GM04504 (cell line): Measurements from ENCODE around the gene SRSF9.
"Not testable (repeated sequence)": the region's sequence is repeated elsewhere in the genome, so short reads cannot be mapped to it uniquely, and the experiment has no call there.

Experiments used
- DNase-seq: peaks from one replicate; pipeline ENCODE4 v3.0.0-alpha.2; 2012; ENCODE audit warnings: low read depth

SRSF9 gene

GRCh38 chr12:120447992-120448391 lies 21.6 kb downstream of the SRSF9 start:
- no peak for DNase-seq

GRCh38 chr12:120446844-120447178 lies 22.7 kb downstream of the SRSF9 start:
- not testable (repeated sequence) for DNase-seq

- DNase-seq: no peak
Measured at GRCh38 chr12:120445911-120446843, 23.4 kb downstream of the SRSF9 start, which contains the start of the genes GATC and TRIAP1. GATC (plus strand) TSS chr12:120446444; CDS start chr12:120446481, 37 bp downstream. TRIAP1 (minus strand) TSS chr12:120446384; CDS start chr12:120446372, 12 bp downstream.

- DNase-seq: no peak
Measured at GRCh38 chr12:120444676-120445075, 24.9 kb downstream of the SRSF9 start.

DNA sequence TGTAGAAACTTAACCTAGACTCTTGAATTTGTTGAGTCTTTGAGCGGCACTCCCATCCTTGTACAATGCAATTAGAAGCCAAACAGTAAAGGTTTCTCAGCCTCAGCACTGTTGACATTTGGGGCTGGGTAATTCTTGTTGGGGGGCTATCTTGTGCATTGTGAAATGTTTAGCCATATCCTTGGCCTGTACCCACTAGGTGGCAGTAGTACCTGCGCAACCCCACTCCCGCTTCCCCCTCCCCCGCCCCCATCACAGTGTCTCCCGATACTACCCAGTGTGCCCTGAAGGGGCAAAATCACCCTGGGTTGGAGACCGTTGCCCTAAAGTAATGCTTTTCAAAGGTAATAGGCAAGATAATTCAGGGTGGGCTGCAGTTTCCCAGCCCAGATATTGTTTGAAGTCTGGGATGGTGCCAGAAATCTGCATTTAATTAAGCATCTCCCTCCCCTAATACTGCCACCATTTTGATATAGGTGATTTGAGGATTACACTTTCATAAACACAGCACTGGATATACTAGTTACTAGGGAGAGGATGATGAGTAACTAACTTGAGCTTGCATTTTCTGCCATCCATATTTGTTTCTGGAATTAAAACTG lies 29.8 kb downstream of the SRSF9 start:
- DNase-seq: no peak

DNA sequence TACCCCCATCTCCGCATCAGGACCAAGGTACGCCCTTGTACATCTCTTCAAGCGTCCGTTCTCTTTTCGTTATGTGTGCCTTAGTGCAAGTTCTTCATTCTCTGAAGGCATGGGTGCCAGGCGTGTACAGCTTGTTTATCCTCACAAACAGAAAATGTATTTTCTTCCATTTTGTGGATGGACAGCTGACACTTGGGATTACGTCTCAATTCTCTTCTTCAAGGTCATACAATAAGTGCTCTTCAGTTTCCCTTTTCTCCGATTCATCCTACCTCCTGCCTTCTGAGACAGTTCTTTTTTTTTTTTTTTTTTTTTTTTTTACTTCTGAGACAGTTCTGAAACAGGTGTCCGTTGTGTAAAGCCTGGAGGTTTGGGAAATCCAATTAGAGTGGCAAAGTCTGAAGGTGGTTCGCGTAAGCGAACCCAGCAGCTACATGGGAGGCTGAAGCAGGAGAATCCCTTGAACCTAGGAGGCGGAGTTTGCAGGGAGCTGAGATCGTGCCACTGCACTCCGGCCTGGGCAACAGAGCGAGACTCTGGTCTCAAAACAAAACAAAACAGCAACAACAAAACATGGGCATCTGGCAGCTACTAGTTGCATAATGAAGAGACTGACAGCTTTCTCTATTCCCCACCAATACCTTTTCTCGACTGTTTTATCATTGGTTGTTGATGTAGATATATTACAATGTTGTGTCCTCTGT lies 30.9 kb downstream of the SRSF9 start:
- DNase-seq: no peak

DNA sequence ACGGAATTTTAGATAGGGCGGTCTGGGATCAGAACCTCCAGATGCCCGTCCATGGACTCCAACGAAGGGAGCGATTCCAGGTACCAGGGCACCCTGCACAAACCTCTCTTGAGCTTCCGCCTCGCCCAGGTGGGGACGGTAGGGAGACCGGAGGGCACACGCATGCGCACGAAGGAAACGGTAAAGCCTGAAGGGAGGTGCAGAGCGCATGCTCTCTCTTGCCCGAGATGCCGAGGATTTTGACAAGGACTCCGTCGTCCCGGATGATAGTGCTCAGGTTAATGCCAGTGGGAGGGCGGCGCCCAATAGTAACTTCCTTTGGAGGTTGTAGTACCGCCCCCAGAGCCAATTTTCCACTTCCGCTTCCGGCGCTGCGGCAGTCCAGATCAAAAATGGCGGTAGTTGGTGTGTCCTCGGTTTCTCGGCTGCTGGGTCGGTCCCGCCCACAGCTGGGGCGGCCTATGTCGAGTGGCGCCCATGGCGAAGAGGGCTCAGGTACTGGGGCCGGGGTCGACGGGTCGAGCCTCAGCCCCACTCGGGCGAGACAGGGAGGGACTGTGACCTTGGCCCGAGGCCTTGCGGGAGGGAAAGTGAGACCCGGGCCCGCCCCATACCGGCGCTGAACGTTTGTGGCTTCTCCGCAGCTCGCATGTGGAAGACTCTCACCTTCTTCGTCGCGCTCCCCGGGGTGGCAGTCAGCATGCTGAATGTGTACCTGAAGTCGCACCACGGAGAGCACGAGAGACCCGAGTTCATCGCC lies 31.6 kb downstream of the SRSF9 start, which contains the start of gene COX6A1:
Gene COX6A1, plus strand, starts transcription at position 379 of the 760 bp plus-strand sequence. Its CDS starts 14 bp downstream, at position 393.
- DNase-seq: peak; percentile 92

GRCh38 chr12:120432772-120433525 lies 36.6 kb downstream of the SRSF9 start:
- no peak for DNase-seq

DNA sequence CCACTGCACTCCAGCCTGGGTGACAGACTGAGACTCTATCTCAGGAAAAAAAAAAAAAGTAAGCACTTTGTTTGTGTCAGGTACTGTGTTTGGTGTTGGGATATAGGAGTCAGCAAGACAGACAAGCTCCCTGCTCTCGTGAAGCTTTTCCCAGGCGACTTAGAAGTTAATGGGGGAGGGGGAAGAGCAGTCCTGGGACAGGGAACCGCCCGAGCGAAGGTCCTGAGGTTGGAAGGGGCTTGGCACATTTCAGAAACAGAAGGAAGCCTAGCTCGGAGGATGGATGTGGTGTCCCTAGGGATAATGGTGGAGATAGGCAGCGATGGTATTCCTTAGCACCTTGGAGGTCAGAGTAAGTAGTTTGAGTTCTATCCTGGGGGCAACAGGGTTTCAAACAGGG lies 40.2 kb downstream of the SRSF9 start:
- no peak for DNase-seq

- DNase-seq: no peak
Measured at GRCh38 chr12:120428597-120429229, 40.8 kb downstream of the SRSF9 start.

GRCh38 chr12:120425797-120426196 lies 43.8 kb downstream of the SRSF9 start:
- DNase-seq: no peak

DNA sequence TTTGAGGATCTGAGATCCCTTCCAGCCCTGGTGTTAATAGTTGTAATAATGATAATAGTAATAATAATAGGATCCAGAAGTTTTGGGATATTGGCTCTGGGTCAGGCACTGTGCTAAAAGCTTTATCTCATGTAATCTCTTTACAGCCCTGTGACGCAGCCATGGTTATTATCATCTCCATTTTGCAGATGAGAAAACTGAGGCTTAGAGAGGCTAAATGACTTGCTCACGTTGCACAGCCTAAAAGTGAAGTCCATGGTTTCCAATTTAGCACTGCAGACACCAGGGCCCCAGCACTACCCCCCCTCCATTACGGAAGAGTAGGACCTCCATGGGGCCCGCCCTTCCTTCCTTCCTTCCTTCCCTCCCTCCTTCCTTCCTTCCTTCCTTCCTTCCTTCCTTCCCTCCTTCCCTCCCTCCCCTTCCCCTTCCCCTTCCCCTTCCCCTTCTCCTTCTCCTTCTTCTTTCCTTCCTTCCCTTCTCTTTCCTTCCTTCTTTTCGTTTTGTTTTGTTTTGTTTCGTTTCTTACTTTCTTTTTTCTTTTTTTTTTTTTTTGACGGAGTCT lies 46.6 kb downstream of the SRSF9 start:
- DNase-seq: no peak

GRCh38 chr12:120421701-120422100 lies 47.8 kb downstream of the SRSF9 start:
- DNase-seq: no peak

- no peak for DNase-seq
Measured at GRCh38 chr12:120417917-120418580, 51.5 kb downstream of the SRSF9 start.

DNA sequence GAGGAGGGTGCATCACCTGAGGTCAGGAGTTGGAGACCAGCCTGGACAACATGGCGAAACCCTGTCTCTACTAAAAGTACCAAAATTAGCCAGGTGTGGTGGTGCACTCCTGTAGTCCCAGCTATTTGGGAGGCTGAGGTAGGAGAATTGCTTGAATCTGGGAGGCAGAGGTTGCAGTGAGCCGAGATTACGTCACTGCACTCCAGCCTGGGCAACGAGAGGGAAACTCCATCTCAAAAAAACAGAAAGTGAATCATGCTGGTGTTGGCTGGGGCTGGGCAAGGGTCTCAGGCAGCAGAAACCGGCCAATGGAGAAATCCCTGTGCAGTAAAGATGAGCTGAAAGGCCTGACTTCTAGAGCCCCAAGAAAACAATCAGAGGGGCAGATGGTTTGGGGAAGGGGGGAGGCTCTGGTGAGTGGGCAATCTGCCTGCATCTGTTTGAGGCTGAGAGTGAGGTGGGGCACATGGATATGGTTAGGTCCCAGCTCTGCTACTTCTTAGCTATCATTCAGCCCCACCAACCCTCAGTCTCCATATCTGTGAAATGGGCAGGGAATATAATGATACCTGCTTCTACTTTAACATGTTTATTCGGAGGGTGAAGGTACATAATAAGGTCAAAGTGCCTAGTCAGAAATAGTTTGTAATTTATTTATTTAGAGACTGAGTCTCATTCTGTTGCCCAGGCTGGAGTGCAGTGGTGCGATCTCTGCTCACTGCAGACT lies 52.9 kb downstream of the SRSF9 start:
- DNase-seq: no peak

GRCh38 chr12:120413901-120414695 lies 55.5 kb downstream of the SRSF9 start:
- no peak for DNase-seq

GRCh38 chr12:120412421-120412820 lies 57.1 kb downstream of the SRSF9 start:
- DNase-seq: no peak
